Adipose tissue (tissue), 3 donors: ENCODE data around the gene GPR63. TPM values are rescaled to one million over a fixed set of nuclear protein-coding genes. Genes with fewer than 3 reads are reported as not detected.

Source experiments
- H3K27ac ChIP-seq: one replicate; pipeline ENCODE4 v1.5.1; 2013; ENCODE audit warnings: low read depth, low read length
- WGBS, 3 donors: extraction: QIAGEN DNeasy Blood & Tissue Kit; methylation state at CpG; one replicate each; pipeline ENCODE4 v1.1.7; 2013; 5-methylcytosine and 5-hydroxymethylcytosine counted together
- polyA plus RNA-seq, 3 donors: library from polyadenylated mRNA; stranded (reverse); fragments of 200-250 nt; gene quantifications; one replicate each; pipeline ENCODE4 v1.2.3, GENCODE V29; 2013
- donor health status: healthy with polysubstance abuse.
- donor health status: Bipolar disorder and iron deficiency.
- donor health status: healthy.

Gene GPR63
- polyA plus RNA-seq, 3 donors: 0.06 to 0.35 (median 0.34) TPM

- WGBS, 3 donors: 95 to 96% (median 96%) methylated on average over 2 of the region's 2 CpGs
- H3K27ac ChIP-seq: no peak overlapping the region
Measured at GRCh38 chr6:96834070-96834469, 3.2 kb downstream of the GPR63 start.

- no peak overlapping the region for H3K27ac ChIP-seq
- 90 to 96% (median 93%) methylated on average over 2 of the region's 2 CpGs for WGBS, 3 donors
Measured at GRCh38 chr6:96832780-96833179, 4.5 kb downstream of the GPR63 start.

DNA sequence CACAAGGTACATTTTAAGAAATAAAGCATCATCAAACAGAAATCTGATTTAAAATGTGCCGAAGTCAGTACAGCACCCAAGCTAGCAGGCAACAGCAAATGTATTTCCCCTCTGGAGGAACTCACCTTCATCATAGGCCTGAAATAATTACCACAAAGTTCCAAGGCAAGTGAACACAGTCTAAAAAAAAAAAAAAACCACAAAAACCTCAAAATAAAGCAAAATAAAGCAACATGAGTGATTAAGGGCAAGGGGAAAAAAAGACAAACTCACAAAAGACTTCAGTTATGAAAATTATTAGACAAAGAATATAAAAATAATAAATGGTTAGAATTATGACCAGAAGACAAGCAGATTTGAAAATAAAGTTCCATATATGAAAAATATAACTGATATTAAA is 10.4 kb downstream of the GPR63 start:
- H3K27ac ChIP-seq: no peak overlapping the region
- 85 to 100% (median 91%) methylated on average over 1 of the region's 1 CpG for WGBS, 3 donors

GRCh38 chr6:96823743-96824142 is 13.5 kb downstream of the GPR63 start:
- 70 to 86% (median 77%) methylated on average over 2 of the region's 2 CpGs for WGBS, 3 donors
- no peak overlapping the region for H3K27ac ChIP-seq

DNA sequence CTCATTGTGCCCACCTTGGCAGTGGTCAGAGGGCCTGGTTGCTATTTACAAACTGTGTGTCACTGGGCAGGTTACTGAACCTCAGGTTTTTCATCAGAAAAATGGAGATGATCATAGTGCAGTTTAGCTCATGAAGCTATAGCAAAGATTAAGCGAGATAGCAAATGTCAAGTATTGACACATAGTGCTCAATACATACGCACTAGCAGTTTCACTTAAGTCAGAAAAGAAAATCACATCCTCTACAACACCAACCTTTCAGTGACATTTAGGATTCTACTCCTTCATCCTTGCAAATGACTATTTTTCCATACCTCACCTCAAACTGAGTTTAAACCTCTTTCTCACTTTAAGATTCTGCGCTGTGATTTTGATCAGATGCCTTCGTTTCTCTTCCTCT is 16.2 kb downstream of the GPR63 start:
- 94 to 95% (median 95%) methylated on average over 4 of the region's 4 CpGs for WGBS, 3 donors
- no peak overlapping the region for H3K27ac ChIP-seq

DNA sequence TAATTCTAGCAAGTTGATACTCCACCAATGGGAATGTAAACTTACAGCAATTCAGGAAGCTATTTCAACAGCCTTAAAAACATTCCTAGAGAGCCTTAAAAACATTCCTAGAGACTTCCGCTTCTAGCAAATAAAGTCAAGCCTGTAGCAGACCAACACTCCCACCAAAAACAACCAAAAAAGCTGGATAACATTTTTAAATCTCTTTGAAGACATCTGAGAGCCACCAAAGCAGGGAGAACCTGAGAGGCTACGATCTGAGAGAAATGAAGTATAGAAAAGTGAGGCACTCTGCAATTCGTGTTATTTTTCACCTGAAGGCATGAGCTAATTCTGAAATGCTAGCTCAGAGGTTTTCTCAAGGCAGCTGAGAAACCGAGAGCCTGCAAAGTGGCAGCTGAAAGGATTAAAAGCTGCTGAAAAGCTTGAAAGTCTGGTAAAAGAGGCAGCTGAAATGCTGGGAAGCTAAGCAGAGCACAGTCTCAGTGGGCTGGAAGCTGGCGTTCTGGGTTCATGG is 20.9 kb downstream of the GPR63 start:
- WGBS, 3 donors: 41 to 54% (median 45%) methylated on average over 5 of the region's 5 CpGs
- H3K27ac ChIP-seq: no peak overlapping the region

DNA sequence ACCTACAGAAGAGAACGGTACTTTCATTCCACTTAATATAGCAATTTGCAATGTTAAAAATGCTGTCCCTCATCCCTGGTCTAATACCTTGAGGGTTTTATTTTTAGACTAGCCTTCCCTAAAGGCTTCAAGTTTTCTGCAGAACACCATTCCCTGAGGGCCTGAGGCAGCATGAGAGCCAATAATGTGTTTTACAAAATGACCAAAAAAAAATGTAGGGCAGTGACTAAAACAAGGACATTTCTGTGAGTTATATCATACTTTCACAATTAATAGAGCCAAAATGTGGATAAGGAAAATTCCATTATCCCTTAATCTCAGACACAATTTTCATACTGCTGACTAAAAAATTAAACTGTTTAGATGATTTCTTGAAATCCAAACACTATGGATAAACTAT is 22.7 kb downstream of the GPR63 start:
- no peak overlapping the region for H3K27ac ChIP-seq
- 87 to 91% (median 89%) methylated on average over 1 of the region's 1 CpG for WGBS, 3 donors

GRCh38 chr6:96812077-96812703 is 25.1 kb downstream of the GPR63 start:
- 87 to 96% (median 94%) methylated on average over 1 of the region's 1 CpG for WGBS, 3 donors
- H3K27ac ChIP-seq: no peak overlapping the region

DNA sequence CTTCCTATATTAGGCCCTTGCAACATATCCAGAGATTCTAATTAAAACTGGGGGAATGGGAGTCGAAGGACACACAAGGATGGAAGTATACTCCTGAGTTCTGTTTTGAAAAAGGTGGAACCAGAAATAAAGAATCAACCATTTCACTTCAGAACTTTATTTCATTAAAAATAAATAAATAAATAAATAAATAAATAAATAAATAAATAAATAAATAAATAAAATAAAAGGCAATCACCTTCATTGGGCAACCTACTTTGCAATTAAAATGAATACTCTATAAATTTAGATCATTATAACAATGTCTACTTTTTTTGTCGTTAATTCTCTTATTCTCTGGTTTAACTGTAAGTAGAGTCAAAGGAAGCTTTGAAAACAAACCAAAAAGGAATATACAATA is 25.6 kb downstream of the GPR63 start:
- H3K27ac ChIP-seq: no peak overlapping the region
- 94 to 99% (median 95%) methylated on average over 2 of the region's 2 CpGs for WGBS, 3 donors

DNA sequence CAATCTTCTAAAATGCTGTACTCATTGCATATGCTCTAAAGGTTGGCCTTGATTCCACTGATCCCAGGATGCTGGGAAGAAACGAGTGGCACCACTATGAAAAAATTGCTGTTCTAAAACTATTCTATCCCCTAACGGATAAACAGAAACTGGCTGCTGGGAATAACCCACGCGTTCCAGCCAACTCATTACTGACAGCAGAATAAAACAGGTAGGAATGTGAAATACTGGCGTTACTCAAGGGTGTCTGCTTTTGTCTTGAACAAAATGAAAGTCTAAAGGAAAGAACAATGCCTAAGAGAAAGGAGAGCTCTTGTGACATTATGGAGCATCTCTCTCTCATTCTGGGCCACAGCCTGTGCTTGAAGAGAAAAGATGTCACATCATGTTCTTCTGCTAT is 26.1 kb downstream of the GPR63 start:
- H3K27ac ChIP-seq: no peak overlapping the region
- 71 to 91% (median 79%) methylated on average over 5 of the region's 5 CpGs for WGBS, 3 donors

- H3K27ac ChIP-seq: no peak overlapping the region
Measured at GRCh38 chr6:96809119-96809518, 28.2 kb downstream of the GPR63 start.

DNA sequence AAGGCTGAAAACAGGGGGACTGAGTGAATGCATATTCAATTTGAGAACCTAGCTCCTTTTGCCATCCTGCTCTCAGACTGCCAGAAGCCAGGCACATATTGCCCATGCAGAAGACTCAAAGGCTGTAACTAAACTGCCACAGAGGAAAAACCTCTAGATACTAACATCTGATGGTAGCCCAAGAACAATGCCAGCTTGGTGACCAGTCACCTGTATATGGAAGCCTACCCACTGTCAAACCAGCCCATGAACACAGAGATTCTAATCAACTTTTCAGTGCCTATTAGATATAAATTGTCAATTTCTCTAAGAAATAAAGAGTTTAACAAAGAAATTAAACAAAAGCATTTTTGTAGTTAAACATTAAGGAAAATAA is 34.2 kb downstream of the GPR63 start:
- H3K27ac ChIP-seq: no peak overlapping the region

GRCh38 chr6:96795481-96795880 is 41.8 kb downstream of the GPR63 start:
- WGBS, 3 donors: 89 to 94% (median 91%) methylated on average over 2 of the region's 2 CpGs
- H3K27ac ChIP-seq: no peak overlapping the region

- WGBS, 3 donors: 80 to 94% (median 88%) methylated on average over 1 of the region's 1 CpG
- no peak overlapping the region for H3K27ac ChIP-seq
Measured at GRCh38 chr6:96794980-96795379, 42.3 kb downstream of the GPR63 start.

DNA sequence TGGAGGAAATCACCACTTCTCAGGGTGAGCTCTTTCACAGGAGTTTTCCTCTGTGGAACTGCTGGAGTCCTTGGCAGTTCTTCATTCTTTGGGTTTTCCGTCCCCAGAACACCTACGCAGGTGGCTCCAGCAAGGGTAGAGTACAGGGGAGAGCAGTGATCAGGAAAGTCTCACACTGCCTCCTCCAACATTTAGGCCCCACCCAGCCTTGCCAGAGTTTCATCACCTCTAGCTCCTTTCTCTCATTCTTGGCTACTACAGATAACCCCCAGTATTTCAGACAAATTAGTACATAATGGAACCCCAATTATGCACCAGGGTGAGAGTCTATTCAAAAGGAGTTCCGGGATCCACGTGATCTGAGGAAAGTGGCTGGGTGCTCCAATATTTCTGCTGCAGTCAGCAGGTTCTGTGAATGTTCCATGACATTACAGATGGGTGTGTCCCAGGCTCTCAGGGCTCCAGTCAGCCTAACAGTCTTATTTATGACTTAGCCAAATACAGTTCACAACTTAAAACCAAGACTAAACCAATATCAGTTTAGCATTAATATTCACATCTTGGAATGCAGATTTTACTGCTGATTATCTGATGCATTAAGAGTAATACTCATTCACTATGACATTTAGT is 44.6 kb downstream of the GPR63 start:
- H3K27ac ChIP-seq: no peak overlapping the region
- 82 to 95% (median 92%) methylated on average over 4 of the region's 4 CpGs for WGBS, 3 donors

DNA sequence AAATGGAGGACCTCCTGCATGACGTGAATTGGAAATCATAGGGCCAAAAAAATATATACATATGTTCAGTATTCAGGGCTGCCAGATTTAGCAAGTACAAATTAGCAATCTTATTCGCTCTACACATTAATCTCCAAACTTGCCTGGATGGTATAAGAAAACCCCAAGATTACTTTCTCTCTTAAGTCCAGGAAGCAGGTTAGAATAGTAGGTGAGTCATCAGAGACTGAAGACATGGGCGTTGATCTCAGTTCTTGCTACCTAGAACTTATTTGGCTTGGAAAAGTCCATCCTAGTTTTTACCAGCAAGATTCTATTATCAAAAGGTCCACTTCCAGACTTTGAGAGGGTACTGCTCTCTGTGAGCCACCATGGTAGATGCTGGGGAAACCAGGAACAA is 47.4 kb downstream of the GPR63 start:
- H3K27ac ChIP-seq: no peak overlapping the region
- WGBS, 3 donors: 76 to 88% (median 79%) methylated on average over 3 of the region's 3 CpGs

DNA sequence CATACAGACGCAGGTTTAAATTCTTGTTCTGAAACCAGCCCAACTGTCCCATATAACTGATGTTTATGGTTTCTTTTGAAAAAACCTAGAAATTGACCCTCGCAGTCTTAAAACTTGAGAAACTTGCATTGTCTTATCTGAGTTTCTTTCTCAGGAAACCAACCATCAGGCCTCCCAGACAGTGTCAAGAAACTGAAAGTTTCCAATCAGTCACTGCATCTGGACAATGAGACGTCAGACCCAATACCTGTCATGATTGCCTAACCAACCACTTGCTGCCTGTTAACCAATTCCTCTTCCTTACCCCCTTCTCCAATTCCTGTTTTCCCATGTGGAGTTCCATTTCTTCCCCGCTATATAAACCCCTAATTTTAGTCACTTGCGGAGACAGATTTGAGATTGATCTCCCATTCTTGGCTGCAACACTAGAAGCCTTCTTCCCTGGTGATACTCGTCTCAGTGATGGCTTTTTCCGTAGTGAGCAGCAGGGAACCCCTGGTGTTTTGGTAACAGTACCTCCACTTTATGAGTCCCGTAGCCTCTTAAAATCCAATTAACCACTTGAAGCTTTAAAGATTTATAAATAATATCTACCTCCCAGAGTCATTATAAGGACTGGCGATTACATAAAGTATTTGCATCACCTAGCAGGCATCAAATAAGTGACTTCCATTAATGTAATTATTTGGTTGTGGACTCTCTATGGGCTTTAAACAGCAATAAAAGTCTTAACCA is 49.3 kb downstream of the GPR63 start:
- H3K27ac ChIP-seq: no peak overlapping the region
- WGBS, 3 donors: 68 to 80% (median 73%) methylated on average over 9 of the region's 9 CpGs

DNA sequence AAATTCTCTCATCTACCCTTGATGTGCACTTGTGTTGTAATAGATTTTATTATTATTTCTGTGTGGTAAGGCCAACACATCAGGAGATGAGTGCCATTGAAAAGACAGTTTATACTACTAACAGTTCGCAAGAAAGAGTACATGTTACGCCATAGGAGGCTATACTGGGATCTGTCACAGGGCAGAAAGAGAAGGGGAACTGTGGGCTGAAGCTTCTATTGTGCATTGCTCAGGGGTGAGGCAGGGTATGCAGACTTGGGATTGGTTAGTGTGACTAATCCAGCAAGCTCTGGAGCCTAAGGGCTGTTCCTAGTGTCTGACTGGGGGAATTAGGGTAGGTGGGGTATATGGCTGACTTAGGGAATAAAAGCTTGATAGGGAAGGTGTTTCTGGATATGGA is 50.9 kb downstream of the GPR63 start:
- H3K27ac ChIP-seq: no peak overlapping the region
- WGBS, 3 donors: 75 to 100% (median 77%) methylated on average over 2 of the region's 2 CpGs

GRCh38 chr6:96784650-96785049 is 52.6 kb downstream of the GPR63 start:
- H3K27ac ChIP-seq: no peak overlapping the region
- 23 to 43% (median 42%) methylated on average over 3 of the region's 3 CpGs for WGBS, 3 donors

DNA sequence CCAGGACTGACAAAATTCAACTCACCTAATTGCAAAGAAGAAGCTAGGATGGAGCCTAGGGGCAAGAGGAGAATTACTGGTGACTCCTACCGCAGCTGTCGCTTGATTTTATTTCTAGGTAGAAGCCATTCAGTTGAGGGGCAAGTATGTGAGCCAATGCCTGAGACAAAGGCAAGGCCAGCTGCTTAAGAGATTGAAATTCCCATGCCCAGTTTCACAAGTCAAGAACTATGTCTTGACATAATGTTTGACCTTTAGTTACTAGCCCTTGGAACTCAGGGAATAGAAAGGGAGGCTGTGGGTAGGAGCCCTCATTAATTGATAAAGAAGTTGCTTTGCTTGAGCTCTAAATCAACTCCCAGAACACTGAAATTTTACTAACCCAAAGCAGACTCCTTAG is 54.0 kb downstream of the GPR63 start:
- no peak overlapping the region for H3K27ac ChIP-seq
- WGBS, 3 donors: 55 to 98% (median 97%) methylated on average over 2 of the region's 2 CpGs
